ENCODE measurements around the gene LIPC.
"Not testable (repeated sequence)": the region's sequence is repeated elsewhere in the genome, so short reads cannot be mapped to it uniquely, and the experiment has no call there.

Gene LIPC

DNA sequence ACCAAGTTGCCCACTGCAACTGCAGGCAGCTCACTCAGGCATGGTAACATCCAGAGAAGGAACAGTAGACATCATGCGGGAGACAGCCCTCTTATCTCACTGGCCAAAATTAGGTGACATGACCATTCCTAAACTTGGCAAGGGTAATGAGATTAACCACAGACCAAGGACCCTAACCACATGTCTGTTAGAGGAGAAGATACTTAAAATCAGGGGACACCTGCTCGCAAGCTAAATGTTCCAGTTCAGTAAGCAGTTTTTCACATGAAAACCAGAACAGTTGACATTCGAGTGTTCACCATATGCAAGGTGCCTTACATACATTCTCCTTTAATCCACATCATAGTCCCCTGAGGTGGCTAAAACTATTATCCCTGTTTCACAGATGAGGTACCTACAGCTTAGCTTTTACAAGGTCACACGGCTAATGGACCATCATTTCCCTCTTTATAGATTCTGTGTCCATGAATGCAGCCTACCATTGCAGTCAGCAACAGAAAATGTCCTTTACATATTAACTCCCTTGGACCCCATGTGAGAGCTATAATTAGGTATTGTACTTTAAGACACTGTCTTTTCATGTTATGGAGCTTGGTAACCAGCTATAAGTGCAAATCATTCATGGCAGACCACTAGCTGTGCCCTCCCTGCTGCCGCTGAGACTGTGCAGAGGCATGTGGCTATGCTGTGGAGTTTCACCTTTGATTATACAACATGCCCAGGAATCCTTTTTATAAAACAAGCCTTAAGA, 154.1 kb downstream of the LIPC start:
- no peak for DNase-seq (ENCODE audit: low spot score)

GRCh38 chr15:58587486-58587885, 155.7 kb downstream of the LIPC start:
- DNase-seq (ENCODE audit: low spot score), result no peak

DNA sequence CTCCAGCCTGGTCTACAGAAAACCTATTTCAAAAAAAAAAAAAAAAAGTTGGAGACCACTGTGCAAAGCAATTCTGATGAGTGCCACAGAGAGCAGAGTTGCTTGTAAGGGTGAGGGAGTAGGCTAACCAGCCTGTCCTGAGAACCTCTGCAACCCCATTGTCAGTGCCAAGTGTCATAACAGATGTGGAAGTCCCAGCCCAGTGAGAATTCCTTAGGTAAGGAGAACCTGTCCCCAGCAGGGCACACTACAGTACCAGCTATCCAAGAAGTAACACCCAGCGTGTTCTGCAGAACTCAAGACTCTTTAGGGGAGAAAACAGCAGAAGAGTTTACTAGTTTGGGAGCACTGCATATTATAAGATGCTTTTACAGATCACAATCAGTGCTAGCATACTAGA, 156.3 kb downstream of the LIPC start:
- DNase-seq (ENCODE audit: low spot score), result no peak

DNA sequence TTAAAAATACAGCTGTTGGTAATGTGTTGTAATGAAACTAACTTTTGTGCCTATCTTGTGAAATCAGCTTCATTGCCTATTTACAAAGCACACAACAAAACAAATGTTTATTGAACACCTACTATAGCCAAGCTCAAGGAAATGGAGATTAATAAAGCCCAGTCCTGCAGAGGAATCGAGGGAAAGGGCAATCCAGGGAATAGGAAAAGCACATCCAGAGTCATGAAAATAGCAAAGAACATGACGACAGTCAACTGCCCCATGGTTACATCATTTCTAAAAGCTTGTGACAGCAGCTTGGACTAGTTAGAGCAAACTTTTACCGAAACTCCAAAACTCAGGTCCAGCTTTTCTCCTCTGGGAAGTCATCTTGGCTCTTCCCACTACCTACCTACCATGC, 157.3 kb downstream of the LIPC start:
- DNase-seq (ENCODE audit: low spot score), result no peak

- DNase-seq (ENCODE audit: low spot score), result no peak
Observed at GRCh38 chr15:58590236-58590635, 158.4 kb downstream of the LIPC start.

GRCh38 chr15:58590926-58591325, 159.1 kb downstream of the LIPC start:
- no peak for DNase-seq (ENCODE audit: low spot score)

GRCh38 chr15:58593870-58594269, 162.1 kb downstream of the LIPC start:
- no peak for DNase-seq (ENCODE audit: low spot score)

DNA sequence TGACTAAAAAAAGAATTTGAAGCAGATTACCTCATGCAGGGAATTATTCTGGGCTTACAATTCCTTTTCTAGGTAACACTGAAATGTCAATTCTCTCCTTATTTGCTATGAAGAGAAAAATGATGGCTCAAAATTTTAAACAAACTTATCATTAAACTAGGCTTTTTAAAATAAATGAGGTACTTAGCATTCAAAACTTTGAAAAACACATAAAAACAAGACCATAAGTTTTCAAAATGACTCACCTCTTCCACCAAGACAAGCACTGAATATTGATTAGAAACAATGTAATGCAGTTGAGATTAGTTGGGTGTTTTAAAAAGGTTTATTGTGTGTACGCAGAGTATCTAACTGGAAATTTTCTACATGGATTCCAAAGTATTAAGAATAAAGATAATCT, 163.1 kb downstream of the LIPC start:
- DNase-seq (ENCODE audit: low spot score), result no peak

- no peak for DNase-seq (ENCODE audit: low spot score)
Observed at GRCh38 chr15:58595516-58596263, 163.9 kb downstream of the LIPC start.

DNA sequence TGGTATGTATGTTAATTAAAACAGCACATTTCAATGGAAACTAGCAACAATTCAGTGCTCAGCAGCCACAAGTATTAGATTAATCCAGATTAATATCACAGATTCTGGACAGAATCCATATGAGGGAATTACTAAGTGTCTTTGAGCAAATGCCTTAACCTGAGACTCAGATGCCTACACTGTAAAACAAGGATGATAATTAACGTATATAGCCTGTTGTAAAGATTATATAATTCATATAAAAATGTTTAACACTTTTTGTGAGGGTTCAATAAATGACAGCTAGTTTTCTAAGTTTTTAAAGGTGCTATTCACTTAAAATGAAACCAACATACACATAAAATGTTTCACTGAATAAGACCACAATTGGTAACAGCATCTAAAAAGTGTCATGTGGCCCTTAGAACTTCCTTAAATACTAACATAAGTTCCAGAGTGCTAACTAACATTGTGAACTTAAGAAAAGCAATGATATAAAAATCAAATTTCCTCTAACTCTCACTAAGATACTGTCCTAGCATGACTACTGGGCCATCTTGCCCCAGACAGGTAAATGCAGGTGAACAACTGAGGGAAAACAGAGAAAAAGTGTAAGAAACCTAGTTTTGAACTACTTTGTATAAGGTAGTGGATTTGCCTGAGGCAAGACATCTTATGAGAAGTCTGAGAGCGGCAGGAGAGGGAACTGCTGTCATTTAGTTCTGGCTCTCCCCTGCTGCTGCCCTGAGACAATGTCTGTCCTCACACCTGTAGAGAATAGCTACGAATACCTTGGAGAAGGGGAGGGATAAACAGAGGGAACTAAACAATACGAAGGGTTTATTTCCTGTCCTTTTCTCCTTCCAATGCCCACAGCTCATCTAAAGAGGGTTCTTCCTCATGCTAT, 166.4 kb downstream of the LIPC start:
- peak; percentile 24 for DNase-seq (ENCODE audit: low spot score)

GRCh38 chr15:58598829-58599210, 167.0 kb downstream of the LIPC start:
- no peak for DNase-seq (ENCODE audit: low spot score)

DNA sequence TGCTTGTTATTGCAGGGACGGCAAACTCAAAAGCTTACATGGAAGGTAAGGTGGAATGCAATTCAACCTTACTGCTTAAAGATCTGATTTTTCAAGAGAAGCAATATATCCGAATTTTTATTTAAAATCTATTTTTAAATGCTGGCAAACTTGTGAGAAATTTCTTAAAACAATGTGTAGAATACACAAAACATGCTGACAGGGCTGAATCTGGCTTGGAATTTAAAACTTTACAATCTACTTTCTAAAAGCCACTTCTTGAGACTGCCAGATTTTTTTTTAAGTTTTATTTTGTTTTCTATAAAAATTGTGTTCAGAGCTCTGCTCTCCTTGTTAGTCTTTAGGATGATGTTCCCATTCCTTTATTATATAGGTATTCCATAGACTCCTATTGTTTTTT, 171.0 kb downstream of the LIPC start:
- DNase-seq (ENCODE audit: low spot score), result no peak

- not testable (repeated sequence) for DNase-seq (ENCODE audit: low spot score)
Observed at GRCh38 chr15:58603927-58604326, 172.1 kb downstream of the LIPC start.

DNA sequence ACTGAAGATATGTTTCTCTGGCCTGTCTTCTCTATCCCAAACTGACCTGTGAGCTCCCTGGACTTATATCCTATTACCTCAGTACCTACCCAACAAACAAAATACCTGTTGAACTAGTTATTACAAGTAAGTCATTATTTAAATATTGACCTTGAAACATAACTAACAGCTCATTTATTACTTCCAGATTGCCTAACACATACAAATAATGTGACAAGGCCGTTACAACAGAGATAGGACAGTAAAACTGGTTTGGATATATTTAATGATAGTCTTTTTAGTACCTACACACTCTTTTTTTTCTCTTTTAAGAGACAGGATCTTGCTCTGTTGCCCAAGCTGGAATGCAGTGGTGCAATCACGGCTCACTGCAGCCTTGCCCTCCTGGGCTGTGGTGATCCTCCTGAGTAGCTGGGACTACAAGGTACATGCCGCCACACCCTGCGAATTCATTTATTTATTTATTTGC, 172.7 kb downstream of the LIPC start:
- DNase-seq (ENCODE audit: low spot score), result no peak

GRCh38 chr15:58605931-58606530, 174.2 kb downstream of the LIPC start:
- DNase-seq (ENCODE audit: low spot score), result no peak

- no peak for DNase-seq (ENCODE audit: low spot score)
Observed at GRCh38 chr15:58606577-58607080, 174.8 kb downstream of the LIPC start.

DNA sequence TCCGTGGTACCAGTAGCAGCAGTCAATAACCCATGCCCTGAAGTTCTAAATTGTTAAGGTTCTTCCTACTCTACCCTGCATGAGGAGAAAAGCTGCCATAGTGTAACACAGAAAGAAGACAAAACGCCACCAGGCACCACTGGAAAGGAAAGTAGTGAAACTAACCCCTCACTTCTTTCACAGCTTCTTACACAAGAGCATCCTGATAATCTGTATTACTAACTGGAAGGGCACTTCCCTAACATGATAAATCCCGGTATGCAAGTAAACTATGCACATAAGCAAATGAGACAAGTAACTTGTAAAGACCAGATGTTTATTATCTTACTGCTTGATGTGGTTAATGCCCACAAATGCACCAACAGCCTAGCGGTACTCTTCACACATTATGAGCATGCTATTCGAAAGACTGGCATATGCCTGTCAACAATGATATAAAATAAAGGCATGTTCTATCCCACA, 176.4 kb downstream of the LIPC start:
- no peak for DNase-seq (ENCODE audit: low spot score)

DNA sequence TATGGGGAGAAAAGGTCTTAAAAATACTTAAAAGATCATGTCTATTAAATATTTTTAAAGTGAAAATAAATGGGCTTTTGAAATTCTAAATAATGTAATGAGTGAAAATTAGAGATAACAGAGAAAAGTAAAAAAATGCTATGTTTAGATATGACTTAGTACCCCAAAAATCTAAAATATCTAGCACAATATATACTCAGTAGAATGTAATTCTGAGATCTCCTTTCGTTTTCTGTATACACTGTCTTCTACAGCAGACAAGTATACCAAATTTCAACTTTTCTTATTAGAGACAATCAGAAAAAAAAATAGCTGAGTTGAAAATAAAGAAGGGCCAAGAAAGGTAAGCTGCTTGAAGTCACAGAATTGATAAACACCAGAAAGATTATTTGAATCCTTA, 176.9 kb downstream of the LIPC start:
- no peak for DNase-seq (ENCODE audit: low spot score)

GRCh38 chr15:58611731-58612676, 180.2 kb downstream of the LIPC start:
- no peak for DNase-seq (ENCODE audit: low spot score)

- no peak for DNase-seq (ENCODE audit: low spot score)
Observed at GRCh38 chr15:58616171-58616570, 184.4 kb downstream of the LIPC start.
